SK-N-SH (cell line): Measurements from ENCODE around the gene BCL2L13. TPM values are rescaled to one million over a fixed set of nuclear protein-coding genes. Genes with fewer than 3 reads are reported as not detected.

Experiments
- CTCF ChIA-PET: fragments of 300-600, 350-600 bp; formaldehyde crosslinking; extraction: SDS; loops from one replicate; lab custom pipeline; 2021; lab: Yijun Ruan, JAX
- POLR2A ChIA-PET: fragments of 350-600 bp; sonication (Branson Sonifier 250); formaldehyde crosslinking; extraction: SDS; loops from one replicate; lab custom pipeline; 2020; ENCODE audit warnings: antibody characterized with exemption, inconsistent platforms; lab: Yijun Ruan, JAX
- DNase-seq: peaks from one replicate; pipeline ENCODE4 v3.0.0; 2012
- H2AFZ ChIP-seq: fragments of 200-600 bp; sonication (generic); 2 replicates; pipeline ENCODE4 v1.8.1; 2016; ENCODE audit warnings: antibody characterized with exemption, mild to moderate bottlenecking, low read depth
- H3F3A ChIP-seq: fragments of 200-600 bp; sonication (generic); replicated peaks from 2 replicates; pipeline ENCODE3; 2016; ENCODE audit warnings: antibody characterized with exemption, mild to moderate bottlenecking; ENCODE audit not compliant: insufficient read depth
- H3K27ac ChIP-seq, 2 experiments: fragments of 200-500 bp in 1 of 2; fragments of 200-600 bp in 1 of 2; sonication (Bioruptor generic) in 1 of 2; sonication (generic), shearing (Covaris generic) in 1 of 2; 2 replicates each; pipeline versions ENCODE4 v1.5.1 to v1.6.1; 2014 to 2016; ENCODE audit warnings: low read depth in 2 of 2, inconsistent platforms in 1 of 2, low read length in 1 of 2, mild to moderate bottlenecking in 1 of 2, mixed read lengths in 1 of 2
- H3K27me3 ChIP-seq: fragments of 200-600 bp; sonication (generic), shearing (Covaris generic); 2 replicates; pipeline ENCODE4 v1.6.1; 2016; ENCODE audit warnings: mixed run types; ENCODE audit not compliant: insufficient read depth
- H3K36me3 ChIP-seq, 2 experiments: fragments of 200-500 bp in 1 of 2; fragments of 200-600 bp in 1 of 2; sonication (Bioruptor generic) in 1 of 2; sonication (generic) in 1 of 2; replicated peaks in 1 of 2; 2 replicates each; pipeline versions ENCODE3 to v1.5.1; 2014 to 2016; ENCODE audit warnings: low read length in 1 of 2, mild to moderate bottlenecking in 1 of 2; ENCODE audit not compliant: insufficient read depth in 2 of 2, control insufficient read depth in 1 of 2
- H3K4me1 ChIP-seq, 2 experiments: fragments of 200-500 bp in 1 of 2; fragments of 200-600 bp in 1 of 2; sonication (Bioruptor generic) in 1 of 2; sonication (generic), shearing (Covaris generic) in 1 of 2; 2 replicates each; pipeline versions ENCODE4 v1.5.1 to v1.6.1; 2014 to 2016; ENCODE audit warnings: low read depth in 1 of 2, low read length in 1 of 2, mixed run types in 1 of 2; ENCODE audit not compliant: insufficient read depth in 2 of 2, control insufficient read depth in 1 of 2
- H3K4me2 ChIP-seq: fragments of 200-600 bp; sonication (generic), shearing (Covaris generic); 2 replicates; pipeline ENCODE4 v1.6.1; 2017; ENCODE audit warnings: mixed run types
- H3K4me3 ChIP-seq, 2 experiments: fragments of 200-500 bp in 1 of 2; fragments of 200-600 bp in 1 of 2; sonication (Bioruptor generic) in 1 of 2; sonication (generic), shearing (Covaris generic) in 1 of 2; 2 replicates each; pipeline versions ENCODE4 v1.5.1 to v1.8.1; 2014 to 2016; ENCODE audit warnings: low read depth in 2 of 2, inconsistent platforms in 1 of 2, low read length in 1 of 2, mild to moderate bottlenecking in 1 of 2, mixed read lengths in 1 of 2, moderate library complexity in 1 of 2
- H3K79me2 ChIP-seq: fragments of 200-600 bp; sonication (generic); 2 replicates; pipeline ENCODE4 v1.8.1; 2017; ENCODE audit warnings: mild to moderate bottlenecking; ENCODE audit not compliant: insufficient read depth
- H3K9ac ChIP-seq: fragments of 200-600 bp; sonication (generic); 2 replicates; pipeline ENCODE4 v1.6.1; 2017; ENCODE audit warnings: mixed run types
- H3K9me2 ChIP-seq: fragments of 200-600 bp; sonication (generic); 2 replicates; pipeline ENCODE4 v1.6.1; 2017; ENCODE audit warnings: mixed run types
- H3K9me3 ChIP-seq: fragments of 200-600 bp; sonication (generic); 2 replicates; pipeline ENCODE4 v1.6.1; 2017; ENCODE audit warnings: mixed run types, mild to moderate bottlenecking, moderate library complexity
- H4K20me1 ChIP-seq: fragments of 200-600 bp; sonication (generic); 2 replicates; pipeline ENCODE4 v1.6.1; 2017; ENCODE audit warnings: mild to moderate bottlenecking, mixed run types; ENCODE audit not compliant: insufficient read depth
- CHD2 ChIP-seq: fragments of 150-350 bp; IDR thresholded peaks from 2 replicates; pipeline ENCODE4 v1.6.1; 2018; ENCODE audit warnings: low read length; ENCODE audit not compliant: partially characterized antibody
- CTCF ChIP-seq: fragments of 200-600 bp; sonication (generic); IDR thresholded peaks from 2 replicates; pipeline ENCODE4 v1.6.1; 2017; ENCODE audit warnings: antibody characterized with exemption, mild to moderate bottlenecking, moderate library complexity
- ELF1 ChIP-seq: IDR thresholded peaks from 2 replicates; pipeline ENCODE4 v1.4.0; 2012
- EZH2phosphoT487 ChIP-seq: fragments of 200-600 bp; sonication (generic); IDR thresholded peaks from 2 replicates; pipeline ENCODE4 v1.6.1; 2017; ENCODE audit warnings: low read depth, mixed run types, mild to moderate bottlenecking, antibody characterized with exemption, moderate library complexity, borderline replicate concordance
- FOXJ3 ChIP-seq: sonication (generic); formaldehyde crosslinking; IDR thresholded peaks from 2 replicates; pipeline ENCODE4 v1.5.1; 2020; ENCODE audit warnings: mild to moderate bottlenecking, missing genetic modification reagents
- GABPA ChIP-seq: IDR thresholded peaks from 2 replicates; pipeline ENCODE4 v1.4.0; 2012; ENCODE audit warnings: low read depth, mild to moderate bottlenecking
- JUND ChIP-seq: IDR thresholded peaks from 2 replicates; pipeline ENCODE4 v1.4.0; 2012
- MAX ChIP-seq: IDR thresholded peaks from 2 replicates; pipeline ENCODE4 v1.4.0; 2012; ENCODE audit warnings: low read depth
- MEF2A ChIP-seq: IDR thresholded peaks from 2 replicates; pipeline ENCODE4 v1.4.0; 2012; ENCODE audit warnings: low read depth, borderline replicate concordance
- NRF1 ChIP-seq: IDR thresholded peaks from 2 replicates; pipeline ENCODE4 v1.6.1; 2012; ENCODE audit warnings: low read depth, mild to moderate bottlenecking, low read length
- POLR2AphosphoS5 ChIP-seq: IDR thresholded peaks from 2 replicates; pipeline ENCODE4 v1.6.1; 2012; ENCODE audit warnings: low read depth, low read length
- REST ChIP-seq: IDR thresholded peaks from 2 replicates; pipeline ENCODE4 v1.6.1; 2012; ENCODE audit warnings: mild to moderate bottlenecking, low read depth, low read length, moderate library complexity
- SIN3A ChIP-seq: IDR thresholded peaks from 2 replicates; pipeline ENCODE4 v1.6.1; 2012; ENCODE audit warnings: low read depth, mild to moderate bottlenecking, low read length, moderate library complexity, borderline replicate concordance
- TAF1 ChIP-seq: IDR thresholded peaks from 2 replicates; pipeline ENCODE4 v1.6.1; 2012; ENCODE audit warnings: low read depth, mild to moderate bottlenecking, low read length, moderate library complexity, borderline replicate concordance
- TCF12 ChIP-seq: IDR thresholded peaks from 2 replicates; pipeline ENCODE4 v1.4.0; 2012
- YY1 ChIP-seq: IDR thresholded peaks from 2 replicates; pipeline ENCODE4 v1.4.0; 2012; ENCODE audit warnings: low read depth, mild to moderate bottlenecking
- WGBS: methylation state at CpG from one replicate; pipeline ENCODE4 v1.1.6; 2017; ENCODE audit warnings: low lambda C conversion rate; 5-methylcytosine and 5-hydroxymethylcytosine counted together
- polyA plus RNA-seq, 3 experiments: library from polyadenylated mRNA; depleted of rRNA; stranded (reverse); fragments of >200 nt; gene quantifications; 2 replicates each; pipeline ENCODE4 v1.2.3, GENCODE V29; 2012

BCL2L13 gene
- polyA plus RNA-seq, 1 of the 3 experiments (the other 2 are of a cell fraction) = 37.1 TPM

GRCh38 chr22:17719911-17720310 lies 81.4 kb downstream of the BCL2L13 start:
- H3K36me3 ChIP-seq = peaks cover 0 to 14% of the 10 kb centered on the region in 2 experiments
- DNase-seq = no peak
- no peak overlapping the region for H3K9ac ChIP-seq
- 0 out of 2 replicates have a peak, but pooled peaks cover 3% of the 10 kb centered on the region for H3K9me2 ChIP-seq
- 95% methylated on average over 5 of the region's 5 CpGs for WGBS
- POLR2A ChIA-PET = no interaction called here
- H3K4me1 ChIP-seq = peaks cover 0 to 10% of the 10 kb centered on the region in 2 experiments; a peak in 2 of 4 replicates
- no peak overlapping the region for H3K4me2 ChIP-seq
- H3F3A ChIP-seq = no peaks in the 10 kb centered on the region
- CTCF ChIA-PET = no interaction called here
- H3K4me3 ChIP-seq = no peak overlapping the region
- no peak overlapping the region for H2AFZ ChIP-seq
- no peaks in the 10 kb centered on the region for H3K9me3 ChIP-seq
- no peaks in the 10 kb centered on the region; the same call in 1 of the 2 replicates for H4K20me1 ChIP-seq
- H3K79me2 ChIP-seq = peaks cover 67% of the 10 kb centered on the region
- TF ChIP-seq POLR2AphosphoS5 = no peak
- no peak for TF ChIP-seq MEF2A
- TF ChIP-seq REST = no peak
- no peak for TF ChIP-seq EZH2phosphoT487
- no peak for TF ChIP-seq MAX
- TF ChIP-seq JUND = no peak
- no peak for TF ChIP-seq SIN3A
- TF ChIP-seq CTCF = no peak
- no peak for TF ChIP-seq CHD2
- no peak for TF ChIP-seq YY1
- TF ChIP-seq FOXJ3 = no peak
- no peak for TF ChIP-seq GABPA
- no peak for TF ChIP-seq TCF12
- TF ChIP-seq ELF1 = no peak
- TF ChIP-seq NRF1 = no peak
- TF ChIP-seq TAF1 = no peak
- no peak overlapping the region for H3K27ac ChIP-seq
- H3K27me3 ChIP-seq = no peaks in the 10 kb centered on the region
